Panc1 (cell line): Measurements from ENCODE around the gene TRPM4. TPM values are rescaled to one million over a fixed set of nuclear protein-coding genes. Genes with fewer than 3 reads are reported as not detected.

Source experiments
- ATAC-seq: fragments of 200-7000 bp; cut with Tn5 transposase; 2 replicates; pipeline ENCODE4 v1.9.1; 2020; ENCODE audit warnings: mild to moderate bottlenecking, moderate library complexity
- BruUV-seq: library from RNA; stranded (reverse); fragments of 400-500 nt; replicated peaks from 2 replicates; lab custom pipeline; 2021; lab: Mats Ljungman, UMichigan
- CTCF ChIA-PET: fragments of 300-600 bp; sonication (Branson Sonifier 250); formaldehyde crosslinking; loops from one replicate; lab custom pipeline; 2022; ENCODE audit warnings: antibody characterized with exemption; lab: Charles Lee
- POLR2A ChIA-PET: fragments of 300-600 bp; sonication (Branson Sonifier 250); formaldehyde crosslinking; loops from one replicate; lab custom pipeline; 2022; ENCODE audit warnings: antibody characterized with exemption; lab: Charles Lee
- DNase-seq: peaks from one replicate; pipeline ENCODE4 v3.0.0-alpha.2; 2010; ENCODE audit warnings: low read depth, low spot score
- H3K27ac ChIP-seq: 2 replicates; pipeline ENCODE4 v1.5.1; 2011; ENCODE audit warnings: mild to moderate bottlenecking, low read length, inconsistent platforms
- H3K27me3 ChIP-seq: fragments of 200-500 bp; sonication (Bioruptor generic); 2 replicates; pipeline ENCODE4 v1.6.0; 2014; ENCODE audit warnings: low read length, inconsistent platforms; ENCODE audit not compliant: control insufficient read depth, insufficient read depth
- H3K36me3 ChIP-seq: fragments of 200-500 bp; sonication (Bioruptor generic); 2 replicates; pipeline ENCODE4 v1.5.1; 2014; ENCODE audit warnings: inconsistent platforms, mild to moderate bottlenecking, low read length, moderate library complexity; ENCODE audit not compliant: control insufficient read depth, insufficient read depth
- H3K4me1 ChIP-seq: 2 replicates; pipeline ENCODE4 v1.5.1; 2011; ENCODE audit warnings: inconsistent platforms, mild to moderate bottlenecking, low read length, moderate library complexity; ENCODE audit not compliant: control insufficient read depth, insufficient read depth
- H3K4me3 ChIP-seq, 2 experiments: 2 replicates each; pipeline ENCODE4 v1.5.1; 2011 to 2012; ENCODE audit warnings: low read depth in 2 of 2, low read length in 2 of 2, mild to moderate bottlenecking in 2 of 2, inconsistent platforms in 1 of 2, moderate library complexity in 1 of 2
- H3K9me3 ChIP-seq: fragments of 200-500 bp; sonication (Bioruptor generic); 2 replicates; pipeline ENCODE4 v1.5.1; 2014; ENCODE audit warnings: low read depth, mild to moderate bottlenecking, inconsistent platforms, low read length, moderate library complexity; ENCODE audit not compliant: control insufficient read depth, insufficient read depth
- POLR2AphosphoS5 ChIP-seq: IDR thresholded peaks from 2 replicates; pipeline ENCODE4 v1.6.1; 2012; ENCODE audit warnings: mild to moderate bottlenecking, low read depth, low read length, moderate library complexity
- SIN3A ChIP-seq: IDR thresholded peaks from 2 replicates; pipeline ENCODE4 v1.6.1; 2012; ENCODE audit warnings: low read depth, mild to moderate bottlenecking, low read length, moderate library complexity, borderline replicate concordance; ENCODE audit not compliant: insufficient read depth
- TCF7L2 ChIP-seq: IDR thresholded peaks from 2 replicates; pipeline ENCODE4 v1.6.1; 2011; ENCODE audit warnings: mild to moderate bottlenecking, low read depth, low read length, inconsistent platforms
- in situ Hi-C: cut with HindIII; loops from 2 replicates; pipeline ENCODE4 v1.10.0; 2016; ENCODE audit warnings: low sequenced_read_pairs, low pct_unique_long_range_greater_than_20kb
- intact Hi-C: fragments of 100-400 bp; cut with micrococcal nuclease; formaldehyde crosslinking; loops from one replicate; pipeline ENCODE4 v1.10.0; 2022; ENCODE audit not compliant: unreplicated experiment
- total RNA-seq: library from RNA; stranded (reverse); gene quantifications from one replicate; pipeline ENCODE4 v1.2.1, GENCODE V29; 2021; ENCODE audit not compliant: unreplicated experiment
- TF ChIP-seq, protein P1 (sequence below), 2 experiments: IDR thresholded peaks; 2 replicates each; pipeline ENCODE4 v1.6.1; 2011 to 2012; ENCODE audit warnings: low read depth in 2 of 2, control low read depth in 1 of 2, low read length in 1 of 2, mild to moderate bottlenecking in 1 of 2, moderate library complexity in 1 of 2; ENCODE audit not compliant: insufficient read depth in 1 of 2
- TF ChIP-seq, protein P2 (sequence below): fragments of 450-650 bp; IDR thresholded peaks from 2 replicates; pipeline ENCODE4 v1.5.1; 2017; ENCODE audit warnings: mild to moderate bottlenecking

Gene TRPM4
- total RNA-seq, 1 experiment from 2014 or later = 19.4 TPM

GRCh38 chr19:49155005-49155819 lies 2.4 kb upstream of the TRPM4 start, which contains the start of gene HRC:
HRC (minus strand) TSS chr19:49155396; CDS start chr19:49155237, 159 bp downstream.
- no peak for ATAC-seq
- Histone ChIP-seq H3K36me3 (no peaks in the 10 kb centered on the region; the same call in 1 of the 2 replicates), H3K27me3 (no peaks in the 10 kb centered on the region), H3K4me3 (no peak within 1 kb of the TSS), H3K27ac (no peak within 1 kb of the TSS), H3K4me1 (peaks cover 4% of the 10 kb centered on the region), H3K9me3 (no peaks in the 10 kb centered on the region)
- in situ Hi-C loops = no loop called here
- ChIA-PET POLR2A (no interaction called here), CTCF (interaction anchor here (0.5 kb wide), 1 partner anchor 44 kb away, joined by 3 read pairs; no protein-coding TSS in a partner anchor)
- no peak for DNase-seq
- intact Hi-C loops = no loop called here
- BruUV-seq = no TSS peak
- TF ChIP-seq TCF7L2 (no peak), SIN3A (no peak), POLR2AphosphoS5 (no peak)
- TF ChIP-seq, protein P1, sequence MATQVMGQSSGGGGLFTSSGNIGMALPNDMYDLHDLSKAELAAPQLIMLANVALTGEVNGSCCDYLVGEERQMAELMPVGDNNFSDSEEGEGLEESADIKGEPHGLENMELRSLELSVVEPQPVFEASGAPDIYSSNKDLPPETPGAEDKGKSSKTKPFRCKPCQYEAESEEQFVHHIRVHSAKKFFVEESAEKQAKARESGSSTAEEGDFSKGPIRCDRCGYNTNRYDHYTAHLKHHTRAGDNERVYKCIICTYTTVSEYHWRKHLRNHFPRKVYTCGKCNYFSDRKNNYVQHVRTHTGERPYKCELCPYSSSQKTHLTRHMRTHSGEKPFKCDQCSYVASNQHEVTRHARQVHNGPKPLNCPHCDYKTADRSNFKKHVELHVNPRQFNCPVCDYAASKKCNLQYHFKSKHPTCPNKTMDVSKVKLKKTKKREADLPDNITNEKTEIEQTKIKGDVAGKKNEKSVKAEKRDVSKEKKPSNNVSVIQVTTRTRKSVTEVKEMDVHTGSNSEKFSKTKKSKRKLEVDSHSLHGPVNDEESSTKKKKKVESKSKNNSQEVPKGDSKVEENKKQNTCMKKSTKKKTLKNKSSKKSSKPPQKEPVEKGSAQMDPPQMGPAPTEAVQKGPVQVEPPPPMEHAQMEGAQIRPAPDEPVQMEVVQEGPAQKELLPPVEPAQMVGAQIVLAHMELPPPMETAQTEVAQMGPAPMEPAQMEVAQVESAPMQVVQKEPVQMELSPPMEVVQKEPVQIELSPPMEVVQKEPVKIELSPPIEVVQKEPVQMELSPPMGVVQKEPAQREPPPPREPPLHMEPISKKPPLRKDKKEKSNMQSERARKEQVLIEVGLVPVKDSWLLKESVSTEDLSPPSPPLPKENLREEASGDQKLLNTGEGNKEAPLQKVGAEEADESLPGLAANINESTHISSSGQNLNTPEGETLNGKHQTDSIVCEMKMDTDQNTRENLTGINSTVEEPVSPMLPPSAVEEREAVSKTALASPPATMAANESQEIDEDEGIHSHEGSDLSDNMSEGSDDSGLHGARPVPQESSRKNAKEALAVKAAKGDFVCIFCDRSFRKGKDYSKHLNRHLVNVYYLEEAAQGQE (IDR thresholded peaks at IDR 0.05; ENCODE audit: insufficient read depth in 1 of 2, low read depth in 2 of 2, low read length in 1 of 2) = no peak

- DNase-seq (no peak), ATAC-seq (no peak)
- Histone ChIP-seq H3K27ac (no peak overlapping the region), H3K27me3 (no peaks in the 10 kb centered on the region), H3K4me1 (peaks cover 4% of the 10 kb centered on the region), H3K9me3 (no peaks in the 10 kb centered on the region), H3K4me3 (no peak overlapping the region), H3K36me3 (no peaks in the 10 kb centered on the region)
- in situ Hi-C loops = no loop called here
- CTCF ChIA-PET = no interaction called here
- POLR2A ChIA-PET = no interaction called here
- intact Hi-C loops = no loop called here
- no peak for TF ChIP-seq POLR2AphosphoS5
- TF ChIP-seq, protein P1 (IDR thresholded peaks at IDR 0.05; ENCODE audit: insufficient read depth in 1 of 2, low read depth in 2 of 2, low read length in 1 of 2) = no peak
- TF ChIP-seq SIN3A = no peak
- TF ChIP-seq, protein P2, sequence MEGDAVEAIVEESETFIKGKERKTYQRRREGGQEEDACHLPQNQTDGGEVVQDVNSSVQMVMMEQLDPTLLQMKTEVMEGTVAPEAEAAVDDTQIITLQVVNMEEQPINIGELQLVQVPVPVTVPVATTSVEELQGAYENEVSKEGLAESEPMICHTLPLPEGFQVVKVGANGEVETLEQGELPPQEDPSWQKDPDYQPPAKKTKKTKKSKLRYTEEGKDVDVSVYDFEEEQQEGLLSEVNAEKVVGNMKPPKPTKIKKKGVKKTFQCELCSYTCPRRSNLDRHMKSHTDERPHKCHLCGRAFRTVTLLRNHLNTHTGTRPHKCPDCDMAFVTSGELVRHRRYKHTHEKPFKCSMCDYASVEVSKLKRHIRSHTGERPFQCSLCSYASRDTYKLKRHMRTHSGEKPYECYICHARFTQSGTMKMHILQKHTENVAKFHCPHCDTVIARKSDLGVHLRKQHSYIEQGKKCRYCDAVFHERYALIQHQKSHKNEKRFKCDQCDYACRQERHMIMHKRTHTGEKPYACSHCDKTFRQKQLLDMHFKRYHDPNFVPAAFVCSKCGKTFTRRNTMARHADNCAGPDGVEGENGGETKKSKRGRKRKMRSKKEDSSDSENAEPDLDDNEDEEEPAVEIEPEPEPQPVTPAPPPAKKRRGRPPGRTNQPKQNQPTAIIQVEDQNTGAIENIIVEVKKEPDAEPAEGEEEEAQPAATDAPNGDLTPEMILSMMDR = no peak
- TF ChIP-seq TCF7L2 = no peak
- no TSS peak for BruUV-seq
Observed at GRCh38 chr19:49155820-49156346, 1.7 kb upstream of the TRPM4 start.
